Activated CD8-positive, alpha-beta memory T cell treated with anti-CD3 and anti-CD28 coated beads for 24 hours (primary cell): Measurements from ENCODE around the gene SLX4IP.

Experiments used
- DNase-seq: peaks from one replicate; pipeline ENCODE4 v3.0.0-alpha.2; 2020

The SLX4IP gene

GRCh38 chr20:10554285-10554684, 119.2 kb downstream of the SLX4IP start:
- DNase-seq = no peak

GRCh38 chr20:10555393-10555792, 120.3 kb downstream of the SLX4IP start:
- DNase-seq = no peak

- DNase-seq = no peak
Measured at GRCh38 chr20:10555865-10556308, 120.8 kb downstream of the SLX4IP start.

GRCh38 chr20:10556519-10557083, 121.5 kb downstream of the SLX4IP start:
- no peak for DNase-seq

- no peak for DNase-seq
Measured at GRCh38 chr20:10557685-10558084, 122.6 kb downstream of the SLX4IP start.

- DNase-seq = no peak
Measured at GRCh38 chr20:10558635-10559187, 123.6 kb downstream of the SLX4IP start.

GRCh38 chr20:10559266-10559665, 124.2 kb downstream of the SLX4IP start:
- DNase-seq = no peak

- DNase-seq = no peak
Measured at GRCh38 chr20:10560686-10561085, 125.6 kb downstream of the SLX4IP start.

GRCh38 chr20:10561302-10561701, 126.2 kb downstream of the SLX4IP start:
- DNase-seq = no peak

- DNase-seq = no peak
Measured at GRCh38 chr20:10562899-10563298, 127.8 kb downstream of the SLX4IP start.

GRCh38 chr20:10563935-10564492, 128.9 kb downstream of the SLX4IP start:
- no peak for DNase-seq

GRCh38 chr20:10565191-10565921, 130.3 kb downstream of the SLX4IP start:
- DNase-seq = no peak

GRCh38 chr20:10565922-10566897, 131.1 kb downstream of the SLX4IP start:
- DNase-seq = no peak

GRCh38 chr20:10568032-10568431, 132.9 kb downstream of the SLX4IP start:
- DNase-seq = no peak

- DNase-seq = no peak
Measured at GRCh38 chr20:10571313-10571815, 136.3 kb downstream of the SLX4IP start.

- DNase-seq = no peak
Measured at GRCh38 chr20:10572853-10573252, 137.7 kb downstream of the SLX4IP start.

- no peak for DNase-seq
Measured at GRCh38 chr20:10573273-10573950, 138.3 kb downstream of the SLX4IP start.

- DNase-seq = no peak
Measured at GRCh38 chr20:10573951-10574339, 138.8 kb downstream of the SLX4IP start.

GRCh38 chr20:10576411-10577090, 141.4 kb downstream of the SLX4IP start:
- no peak for DNase-seq

GRCh38 chr20:10577648-10578047, 142.5 kb downstream of the SLX4IP start:
- no peak for DNase-seq

- no peak for DNase-seq
Measured at GRCh38 chr20:10578607-10579006, 143.5 kb downstream of the SLX4IP start.
